HG02623 (cell line): Measurements from ENCODE around the gene VIM.
"Not testable (repeated sequence)": the region's sequence is repeated elsewhere in the genome, so short reads cannot be mapped to it uniquely, and the experiment has no call there.

ENCODE experiments used
- ATAC-seq: cut with Tn5 transposase; IDR thresholded peaks from one replicate; pipeline ENCODE4 v1.9.1; 2021; ENCODE audit warnings: moderate library complexity; ENCODE audit not compliant: unreplicated experiment

VIM gene

GRCh38 chr10:17255512-17255911 is 27.5 kb downstream of the VIM start:
- no peak for ATAC-seq

- no peak for ATAC-seq
These were observed 28.0 kb downstream of the VIM start for GRCh38 chr10:17256051-17256450.

- ATAC-seq: no peak
These were observed 28.6 kb downstream of the VIM start for GRCh38 chr10:17256627-17257026.

GRCh38 chr10:17257466-17258321 is 29.7 kb downstream of the VIM start:
- ATAC-seq: no peak

GRCh38 chr10:17262502-17262901 is 34.5 kb downstream of the VIM start:
- no peak for ATAC-seq

- ATAC-seq: no peak
These were observed 35.5 kb downstream of the VIM start for GRCh38 chr10:17263580-17263979.

- no peak for ATAC-seq
These were observed 37.4 kb downstream of the VIM start for GRCh38 chr10:17265468-17265867.

- ATAC-seq: not testable (repeated sequence)
These were observed 38.5 kb downstream of the VIM start for GRCh38 chr10:17266549-17266948.

GRCh38 chr10:17272648-17273047 is 44.6 kb downstream of the VIM start:
- ATAC-seq: no peak

- no peak for ATAC-seq
These were observed 45.4 kb downstream of the VIM start for GRCh38 chr10:17273403-17273802.

- ATAC-seq: no peak
These were observed 48.8 kb downstream of the VIM start for GRCh38 chr10:17276756-17277424.

- ATAC-seq: no peak
These were observed 50.7 kb downstream of the VIM start for GRCh38 chr10:17278607-17279240.

GRCh38 chr10:17282311-17282710 is 54.3 kb downstream of the VIM start:
- no peak for ATAC-seq

GRCh38 chr10:17286562-17287550 is 58.8 kb downstream of the VIM start:
- no peak for ATAC-seq
